Astrocyte (in vitro differentiated cells and primary cell): Measurements from ENCODE around the gene CACNA1B. TPM values are rescaled to one million over a fixed set of nuclear protein-coding genes. Genes with fewer than 3 reads are reported as not detected.
"Not testable (repeated sequence)": the region's sequence is repeated elsewhere in the genome, so short reads cannot be mapped to it uniquely, and the experiment has no call there.

Source experiments
- DNase-seq: peaks from one replicate; pipeline ENCODE4 v3.0.0-alpha.2; 2010; ENCODE audit warnings: low read depth
- FAIRE-seq: peaks from 2 replicates; lab custom pipeline; 2011; peaks lifted over from hg19 to GRCh38; lab: Jason Lieb, UNC
- H2AFZ ChIP-seq: 2 replicates; pipeline ENCODE4 v1.6.0; 2012; ENCODE audit warnings: low read depth, low read length, inconsistent platforms
- H3K27ac ChIP-seq: 2 replicates; pipeline ENCODE4 v1.5.1; 2011; ENCODE audit warnings: low read depth, low read length, inconsistent platforms
- H3K27me3 ChIP-seq: 2 replicates; pipeline ENCODE4 v1.6.0; 2011; ENCODE audit warnings: low read length, inconsistent platforms; ENCODE audit not compliant: insufficient read depth
- H3K36me3 ChIP-seq: 2 replicates; pipeline ENCODE4 v1.5.1; 2011; ENCODE audit warnings: low read length, inconsistent platforms; ENCODE audit not compliant: insufficient read depth
- H3K4me1 ChIP-seq: 2 replicates; pipeline ENCODE4 v1.5.1; 2011; ENCODE audit warnings: low read length, inconsistent platforms; ENCODE audit not compliant: insufficient read depth
- H3K4me2 ChIP-seq: 2 replicates; pipeline ENCODE4 v1.6.0; 2012; ENCODE audit warnings: low read length, inconsistent platforms
- H3K4me3 ChIP-seq: 2 replicates; pipeline ENCODE4 v1.5.1; 2011; ENCODE audit warnings: low read depth, mild to moderate bottlenecking, low read length, inconsistent platforms; ENCODE audit not compliant: insufficient read depth
- H3K79me2 ChIP-seq: 2 replicates; pipeline ENCODE4 v1.6.0; 2012; ENCODE audit warnings: mild to moderate bottlenecking, low read length, inconsistent platforms; ENCODE audit not compliant: insufficient read depth
- H3K9ac ChIP-seq: 2 replicates; pipeline ENCODE4 v1.6.0; 2012; ENCODE audit warnings: mild to moderate bottlenecking, low read length, inconsistent platforms
- H3K9me3 ChIP-seq: 2 replicates; pipeline ENCODE4 v1.5.1; 2012; ENCODE audit warnings: low read depth, mild to moderate bottlenecking, low read length, inconsistent platforms; ENCODE audit not compliant: insufficient read depth
- H4K20me1 ChIP-seq: 2 replicates; pipeline ENCODE4 v1.6.0; 2012; ENCODE audit warnings: low read length, inconsistent platforms; ENCODE audit not compliant: insufficient read depth
- H3K27ac Mint-ChIP-seq: one replicate; pipeline ENCODE4 v1.8.0; 2021; ENCODE audit warnings: mild to moderate bottlenecking, mixed read lengths; ENCODE audit not compliant: unreplicated experiment
- H3K27me3 Mint-ChIP-seq: one replicate; pipeline ENCODE4 v1.8.0; 2021; ENCODE audit warnings: low read depth, mixed read lengths; ENCODE audit not compliant: unreplicated experiment
- H3K36me3 Mint-ChIP-seq: one replicate; pipeline ENCODE4 v1.8.0; 2021; ENCODE audit warnings: low read depth, mixed read lengths; ENCODE audit not compliant: unreplicated experiment
- H3K4me1 Mint-ChIP-seq: one replicate; pipeline ENCODE4 v1.8.0; 2021; ENCODE audit warnings: low read depth, mixed read lengths; ENCODE audit not compliant: unreplicated experiment
- H3K4me3 Mint-ChIP-seq: one replicate; pipeline ENCODE4 v1.8.0; 2021; ENCODE audit warnings: mild to moderate bottlenecking, moderate library complexity, mixed read lengths; ENCODE audit not compliant: unreplicated experiment
- H3K9me3 Mint-ChIP-seq: one replicate; pipeline ENCODE4 v1.8.0; 2021; ENCODE audit warnings: mild to moderate bottlenecking, mixed read lengths; ENCODE audit not compliant: unreplicated experiment
- EZH2 ChIP-seq: IDR thresholded peaks from 2 replicates; pipeline ENCODE4 v1.6.1; 2012; ENCODE audit warnings: mild to moderate bottlenecking, low read length, inconsistent platforms; ENCODE audit not compliant: insufficient read depth
- total RNA-seq: library from RNA; stranded (reverse); gene quantifications from 2 replicates; pipeline ENCODE4 v1.2.1, GENCODE V29; 2021
- TF ChIP-seq, protein P1 (sequence below): IDR thresholded peaks from 2 replicates; pipeline ENCODE4 v1.5.1; 2011; ENCODE audit warnings: low read depth, mild to moderate bottlenecking, inconsistent platforms, low read length, moderate library complexity; ENCODE audit not compliant: insufficient read depth

CACNA1B gene
- total RNA-seq, 1 donor from 2014 or later, result 3.1 TPM

DNA sequence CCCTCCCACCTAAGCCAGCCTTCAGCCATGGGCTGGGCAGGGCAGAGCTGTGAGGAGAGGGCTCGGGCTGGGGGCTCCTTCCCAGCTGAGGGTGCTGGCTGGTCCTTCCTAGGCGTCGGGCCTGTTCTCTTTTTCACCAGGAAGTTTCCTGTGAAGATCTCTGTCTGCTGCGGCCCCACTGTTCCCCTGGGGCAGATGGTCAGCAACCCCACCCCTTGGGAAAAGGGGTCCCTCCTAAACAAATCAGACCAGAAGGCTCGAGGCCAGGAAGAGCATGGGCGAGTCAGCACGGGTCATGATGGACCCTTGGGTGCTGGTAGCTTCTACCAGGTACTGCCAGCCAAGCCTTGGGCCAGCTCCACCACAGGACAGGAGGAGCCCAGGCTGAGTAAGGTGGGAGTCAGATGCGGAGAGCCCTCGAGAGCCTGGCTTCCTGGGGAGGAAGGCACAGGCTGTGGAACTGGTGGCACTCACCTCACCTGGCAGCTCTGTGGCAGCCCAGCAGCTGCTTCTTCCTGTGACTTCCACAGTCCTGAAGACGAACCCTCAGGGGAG lies 3.5 kb downstream of the CACNA1B start:
- FAIRE-seq (no peak), DNase-seq (no peak)
- no peak overlapping the region for H3K4me3 ChIP-seq
- no peaks in the 10 kb centered on the region for H3K36me3 ChIP-seq
- Mint-ChIP-seq H3K9me3 (no peaks in the 10 kb centered on the region), H3K36me3 (no peaks in the 10 kb centered on the region), H3K4me3 (no peak overlapping the region), H3K4me1 (no peaks in the 10 kb centered on the region), H3K27me3 (peaks cover 9% of the 10 kb centered on the region), H3K27ac (no peak overlapping the region)
- no peaks in the 10 kb centered on the region for H3K9me3 ChIP-seq
- H3K9ac ChIP-seq, result no peak overlapping the region
- no peaks in the 10 kb centered on the region for H4K20me1 ChIP-seq
- H2AFZ ChIP-seq, result no peak overlapping the region
- no peaks in the 10 kb centered on the region for H3K27me3 ChIP-seq
- no peak for TF ChIP-seq EZH2
- TF ChIP-seq, protein P1, sequence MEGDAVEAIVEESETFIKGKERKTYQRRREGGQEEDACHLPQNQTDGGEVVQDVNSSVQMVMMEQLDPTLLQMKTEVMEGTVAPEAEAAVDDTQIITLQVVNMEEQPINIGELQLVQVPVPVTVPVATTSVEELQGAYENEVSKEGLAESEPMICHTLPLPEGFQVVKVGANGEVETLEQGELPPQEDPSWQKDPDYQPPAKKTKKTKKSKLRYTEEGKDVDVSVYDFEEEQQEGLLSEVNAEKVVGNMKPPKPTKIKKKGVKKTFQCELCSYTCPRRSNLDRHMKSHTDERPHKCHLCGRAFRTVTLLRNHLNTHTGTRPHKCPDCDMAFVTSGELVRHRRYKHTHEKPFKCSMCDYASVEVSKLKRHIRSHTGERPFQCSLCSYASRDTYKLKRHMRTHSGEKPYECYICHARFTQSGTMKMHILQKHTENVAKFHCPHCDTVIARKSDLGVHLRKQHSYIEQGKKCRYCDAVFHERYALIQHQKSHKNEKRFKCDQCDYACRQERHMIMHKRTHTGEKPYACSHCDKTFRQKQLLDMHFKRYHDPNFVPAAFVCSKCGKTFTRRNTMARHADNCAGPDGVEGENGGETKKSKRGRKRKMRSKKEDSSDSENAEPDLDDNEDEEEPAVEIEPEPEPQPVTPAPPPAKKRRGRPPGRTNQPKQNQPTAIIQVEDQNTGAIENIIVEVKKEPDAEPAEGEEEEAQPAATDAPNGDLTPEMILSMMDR, result no peak
- H3K79me2 ChIP-seq, result no peaks in the 10 kb centered on the region
- H3K27ac ChIP-seq, result no peak overlapping the region
- H3K4me2 ChIP-seq, result no peak overlapping the region
- no peaks in the 10 kb centered on the region for H3K4me1 ChIP-seq

DNA sequence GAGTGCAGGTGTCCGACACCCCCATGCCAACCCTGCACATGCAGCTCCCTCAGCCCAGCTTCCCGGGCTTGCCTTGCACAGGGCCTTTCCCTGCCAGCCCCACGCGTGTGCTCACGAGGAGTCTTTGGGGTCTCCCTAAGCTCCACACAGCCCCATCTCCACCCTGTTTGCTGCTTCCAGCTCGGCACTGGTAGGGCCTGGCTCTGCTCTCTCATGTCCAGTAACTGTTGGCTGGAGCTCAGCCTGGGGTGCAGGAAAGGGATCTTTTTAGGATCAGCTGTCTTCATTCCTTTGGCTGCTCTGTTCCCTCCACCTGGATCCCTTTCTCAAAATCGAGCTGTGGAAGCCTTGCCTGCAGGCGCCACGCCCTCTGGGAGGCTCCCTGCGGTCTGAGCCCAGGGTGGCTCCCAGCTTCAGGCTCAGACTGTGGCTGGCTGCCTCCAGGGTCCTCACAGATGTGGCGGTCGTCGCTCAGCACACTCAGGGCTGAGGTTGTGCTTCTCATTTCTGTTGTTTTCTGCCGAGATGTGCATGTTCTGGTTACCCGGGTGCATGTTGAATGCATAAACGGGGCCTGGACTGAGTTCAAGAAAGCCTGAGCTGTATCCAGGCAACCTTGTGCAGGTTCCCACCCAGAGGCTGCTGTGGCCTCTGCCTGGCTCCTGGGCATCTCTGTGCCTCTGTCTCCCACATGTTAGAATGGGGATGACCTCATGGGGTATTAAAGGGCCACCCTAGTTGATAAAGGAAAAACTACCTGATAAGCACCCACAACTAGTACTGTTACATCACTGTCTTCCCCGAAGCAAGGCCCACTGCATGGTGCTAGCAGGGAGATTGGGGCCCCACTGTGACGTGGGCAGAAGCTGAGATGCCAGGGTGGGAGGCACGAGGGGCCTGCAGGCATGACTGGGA lies 4.3 kb downstream of the CACNA1B start:
- Mint-ChIP-seq H3K27ac (no peak overlapping the region), H3K4me1 (no peaks in the 10 kb centered on the region), H3K9me3 (no peaks in the 10 kb centered on the region), H3K36me3 (no peaks in the 10 kb centered on the region), H3K27me3 (peaks cover 6% of the 10 kb centered on the region), H3K4me3 (no peak overlapping the region)
- Histone ChIP-seq H4K20me1 (no peaks in the 10 kb centered on the region), H3K27ac (no peak overlapping the region), H3K36me3 (no peaks in the 10 kb centered on the region), H3K4me3 (no peak overlapping the region), H3K4me2 (no peak overlapping the region), H3K27me3 (no peaks in the 10 kb centered on the region), H3K9me3 (no peaks in the 10 kb centered on the region), H3K79me2 (no peaks in the 10 kb centered on the region), H2AFZ (no peak overlapping the region), H3K9ac (no peak overlapping the region), H3K4me1 (no peaks in the 10 kb centered on the region)
- DNase-seq (no peak), FAIRE-seq (no peak)
- TF ChIP-seq EZH2, result no peak
- TF ChIP-seq, protein P1, result no peak

DNA sequence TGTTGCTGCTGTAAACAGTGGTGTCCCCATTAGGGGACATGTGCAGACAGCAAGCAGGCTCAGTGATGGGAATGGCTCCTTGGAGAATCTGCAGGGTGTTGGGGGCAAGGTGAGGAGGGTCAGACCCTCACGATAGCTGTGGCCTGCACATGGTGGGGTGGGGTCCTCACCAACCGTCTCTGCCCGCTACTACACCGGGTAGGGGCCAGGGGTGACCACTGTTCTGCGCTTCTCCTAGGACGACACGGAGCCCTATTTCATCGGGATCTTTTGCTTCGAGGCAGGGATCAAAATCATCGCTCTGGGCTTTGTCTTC lies 4.9 kb downstream of the CACNA1B start:
- Histone ChIP-seq H2AFZ (no peak overlapping the region), H3K27me3 (no peaks in the 10 kb centered on the region), H3K27ac (no peak overlapping the region), H3K36me3 (no peaks in the 10 kb centered on the region), H4K20me1 (no peaks in the 10 kb centered on the region), H3K4me3 (no peak overlapping the region), H3K9me3 (no peaks in the 10 kb centered on the region), H3K4me2 (no peak overlapping the region), H3K4me1 (no peaks in the 10 kb centered on the region), H3K9ac (no peak overlapping the region), H3K79me2 (no peaks in the 10 kb centered on the region)
- TF ChIP-seq, protein P1, result no peak
- TF ChIP-seq EZH2, result no peak
- FAIRE-seq (no peak), DNase-seq (no peak)
- H3K27me3 Mint-ChIP-seq, result peaks cover 6% of the 10 kb centered on the region
- H3K4me1 Mint-ChIP-seq, result no peaks in the 10 kb centered on the region
- no peaks in the 10 kb centered on the region for H3K36me3 Mint-ChIP-seq
- no peak overlapping the region for H3K4me3 Mint-ChIP-seq
- no peak overlapping the region for H3K27ac Mint-ChIP-seq
- no peaks in the 10 kb centered on the region for H3K9me3 Mint-ChIP-seq

DNA sequence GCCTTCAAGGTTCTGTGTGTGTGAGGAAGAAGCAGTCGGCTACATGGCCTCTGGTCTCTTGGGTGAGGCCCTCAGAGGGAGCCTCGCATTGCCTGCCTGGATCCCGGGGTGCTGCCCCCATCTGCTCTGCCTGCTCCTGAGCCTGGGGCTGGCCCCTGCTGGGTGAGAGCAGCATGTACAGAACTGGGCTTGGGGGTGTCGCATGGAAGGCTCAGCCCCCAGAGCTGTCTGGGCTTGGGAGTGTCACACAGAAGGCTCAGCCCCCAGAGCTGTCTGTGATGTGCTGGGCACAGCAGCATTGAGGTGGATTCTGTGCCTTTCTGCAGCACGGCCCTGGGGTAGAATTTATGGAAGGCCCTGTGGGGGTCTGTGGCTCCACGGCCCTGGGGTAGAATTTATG lies 6.4 kb downstream of the CACNA1B start:
- not testable (repeated sequence) for H3K27ac ChIP-seq, H3K27me3 ChIP-seq, H3K4me3 ChIP-seq, H4K20me1 ChIP-seq, H3K36me3 Mint-ChIP-seq, H3K79me2 ChIP-seq, H3K36me3 ChIP-seq, DNase-seq, H2AFZ ChIP-seq, H3K4me3 Mint-ChIP-seq, H3K27ac Mint-ChIP-seq, H3K4me2 ChIP-seq, H3K9me3 ChIP-seq, H3K27me3 Mint-ChIP-seq, H3K9me3 Mint-ChIP-seq, H3K9ac ChIP-seq, FAIRE-seq, H3K4me1 Mint-ChIP-seq, H3K4me1 ChIP-seq
